NT2/D1 (cell line): ENCODE measurements around the gene ELF1.

Source experiments
- DNase-seq: peaks from one replicate; pipeline ENCODE4 v3.0.0-alpha.2; 2011; ENCODE audit warnings: low read depth, low spot score
- H3K27me3 ChIP-seq: 2 replicates; pipeline ENCODE4 v1.6.0; 2011; ENCODE audit warnings: mild to moderate bottlenecking; ENCODE audit not compliant: insufficient read length, insufficient read depth
- H3K36me3 ChIP-seq: 2 replicates; pipeline ENCODE4 v1.6.1; 2011; ENCODE audit warnings: mild to moderate bottlenecking, low read length, mixed read lengths; ENCODE audit not compliant: insufficient read depth, insufficient read length
- H3K4me1 ChIP-seq: 2 replicates; pipeline ENCODE4 v1.5.1; 2011; ENCODE audit not compliant: insufficient read depth, insufficient read length
- H3K4me3 ChIP-seq: 2 replicates; pipeline ENCODE4 v1.5.1; 2011; ENCODE audit warnings: low read depth; ENCODE audit not compliant: insufficient read length
- H3K9ac ChIP-seq: 2 replicates; pipeline ENCODE4 v1.6.0; 2011; ENCODE audit warnings: low read depth; ENCODE audit not compliant: insufficient read length
- H3K9me3 ChIP-seq: 2 replicates; pipeline ENCODE4 v1.5.1; 2011; ENCODE audit warnings: mild to moderate bottlenecking, low read length; ENCODE audit not compliant: insufficient read depth
- SUZ12 ChIP-seq: IDR thresholded peaks from 2 replicates; pipeline ENCODE4 v1.6.1; 2011; ENCODE audit not compliant: insufficient read length, insufficient read depth; ENCODE audit errors: extremely low read depth
- YY1 ChIP-seq: IDR thresholded peaks from 2 replicates; pipeline ENCODE4 v1.6.1; 2011; ENCODE audit not compliant: insufficient read length, insufficient read depth
- ZNF274 ChIP-seq: IDR thresholded peaks from 2 replicates; pipeline ENCODE4 v1.6.1; 2011; ENCODE audit warnings: mild to moderate bottlenecking, low read depth, low read length

ELF1 gene

GRCh38 chr13:40975441-40975840 lies 43.7 kb downstream of the ELF1 start:
- no peaks in the 10 kb centered on the region for H3K27me3 ChIP-seq
- no peaks in the 10 kb centered on the region for H3K4me1 ChIP-seq
- H3K9ac ChIP-seq: no peak overlapping the region
- H3K36me3 ChIP-seq: no peaks in the 10 kb centered on the region
- TF ChIP-seq SUZ12 (no peak), ZNF274 (no peak), YY1 (no peak)
- no peak overlapping the region for H3K4me3 ChIP-seq
- no peaks in the 10 kb centered on the region for H3K9me3 ChIP-seq
- DNase-seq: no peak

GRCh38 chr13:40974460-40975407 lies 44.4 kb downstream of the ELF1 start:
- DNase-seq: peak; percentile 18
- Histone ChIP-seq H3K36me3 (no peaks in the 10 kb centered on the region), H3K4me1 (no peaks in the 10 kb centered on the region), H3K9me3 (no peaks in the 10 kb centered on the region), H3K27me3 (no peaks in the 10 kb centered on the region), H3K4me3 (no peak overlapping the region), H3K9ac (no peak overlapping the region)
- no peak for TF ChIP-seq SUZ12

- Histone ChIP-seq H3K9me3 (no peaks in the 10 kb centered on the region), H3K27me3 (no peaks in the 10 kb centered on the region), H3K4me3 (no peak overlapping the region), H3K9ac (no peak overlapping the region), H3K36me3 (no peaks in the 10 kb centered on the region), H3K4me1 (no peaks in the 10 kb centered on the region)
- no peak for TF ChIP-seq ZNF274
- no peak for TF ChIP-seq SUZ12
- TF ChIP-seq YY1: no peak
- no peak for DNase-seq
These were observed 45.7 kb downstream of the ELF1 start for GRCh38 chr13:40973409-40973808.

GRCh38 chr13:40971321-40971720 lies 47.8 kb downstream of the ELF1 start:
- no peaks in the 10 kb centered on the region for H3K36me3 ChIP-seq
- H3K4me1 ChIP-seq: no peaks in the 10 kb centered on the region
- no peak overlapping the region for H3K4me3 ChIP-seq
- no peaks in the 10 kb centered on the region for H3K9me3 ChIP-seq
- no peak for DNase-seq
- TF ChIP-seq SUZ12 (no peak), YY1 (no peak), ZNF274 (no peak)
- no peak overlapping the region for H3K9ac ChIP-seq
- H3K27me3 ChIP-seq: no peaks in the 10 kb centered on the region

- Histone ChIP-seq H3K36me3 (no peaks in the 10 kb centered on the region), H3K9ac (no peak overlapping the region), H3K9me3 (no peaks in the 10 kb centered on the region), H3K4me1 (no peaks in the 10 kb centered on the region), H3K4me3 (no peak overlapping the region), H3K27me3 (no peaks in the 10 kb centered on the region)
- no peak for DNase-seq
- TF ChIP-seq SUZ12 (no peak), YY1 (no peak), ZNF274 (no peak)
These were observed 48.3 kb downstream of the ELF1 start for GRCh38 chr13:40970803-40971202.

GRCh38 chr13:40969169-40969901 lies 49.8 kb downstream of the ELF1 start:
- H3K9ac ChIP-seq: no peak overlapping the region
- H3K9me3 ChIP-seq: no peaks in the 10 kb centered on the region

GRCh38 chr13:40968416-40969000 lies 50.6 kb downstream of the ELF1 start:
- Histone ChIP-seq H3K9me3 (no peaks in the 10 kb centered on the region), H3K9ac (no peak overlapping the region), H3K4me1 (no peaks in the 10 kb centered on the region), H3K4me3 (no peak overlapping the region), H3K36me3 (no peaks in the 10 kb centered on the region), H3K27me3 (no peaks in the 10 kb centered on the region)
- no peak for DNase-seq
- no peak for TF ChIP-seq ZNF274
- TF ChIP-seq YY1: no peak
- no peak for TF ChIP-seq SUZ12

More at GRCh38 chr13:40969169-40969901, 49.8 kb downstream of the ELF1 start:
- Histone ChIP-seq H3K27me3 (no peaks in the 10 kb centered on the region), H3K4me1 (no peaks in the 10 kb centered on the region), H3K4me3 (no peak overlapping the region), H3K36me3 (no peaks in the 10 kb centered on the region)
- no peak for TF ChIP-seq SUZ12
- no peak for TF ChIP-seq ZNF274
- TF ChIP-seq YY1: no peak
- DNase-seq: no peak
